ENCODE results near the gene PLK4.

DNA sequence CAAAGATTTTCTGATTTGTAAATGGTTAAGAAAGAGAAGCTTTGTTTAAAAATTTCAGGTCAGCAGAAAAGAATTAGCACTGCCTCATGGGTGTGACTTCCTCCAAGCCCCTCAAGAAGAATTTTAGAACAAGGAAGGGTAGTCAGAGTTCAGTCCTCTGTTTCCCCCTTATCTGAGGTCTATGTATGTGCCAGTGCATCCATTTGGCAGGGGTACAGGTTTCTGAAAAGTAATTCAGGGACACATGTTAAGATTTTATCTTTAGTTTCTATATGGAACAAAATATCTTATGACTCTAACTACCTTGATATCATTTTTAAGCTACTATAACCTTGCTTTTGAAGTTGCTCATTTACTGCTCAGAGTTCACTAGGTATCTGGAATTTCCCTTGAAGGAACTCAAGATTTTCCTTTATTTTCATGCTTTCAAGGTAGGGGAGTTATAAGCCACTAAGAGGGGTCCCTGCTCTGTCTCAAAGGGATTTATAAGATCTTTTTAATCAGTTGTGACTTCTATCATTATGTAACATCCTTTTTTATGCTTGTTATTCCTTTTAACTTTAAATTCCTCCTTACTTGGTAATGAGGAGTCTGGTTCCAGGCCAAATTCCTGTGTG lies 24.4 kb upstream of the PLK4 start:
- TF ChIP-seq POLR2AphosphoS5 (IDR thresholded peaks at IDR 0.05), result no peak
- TF ChIP-seq, protein P1, sequence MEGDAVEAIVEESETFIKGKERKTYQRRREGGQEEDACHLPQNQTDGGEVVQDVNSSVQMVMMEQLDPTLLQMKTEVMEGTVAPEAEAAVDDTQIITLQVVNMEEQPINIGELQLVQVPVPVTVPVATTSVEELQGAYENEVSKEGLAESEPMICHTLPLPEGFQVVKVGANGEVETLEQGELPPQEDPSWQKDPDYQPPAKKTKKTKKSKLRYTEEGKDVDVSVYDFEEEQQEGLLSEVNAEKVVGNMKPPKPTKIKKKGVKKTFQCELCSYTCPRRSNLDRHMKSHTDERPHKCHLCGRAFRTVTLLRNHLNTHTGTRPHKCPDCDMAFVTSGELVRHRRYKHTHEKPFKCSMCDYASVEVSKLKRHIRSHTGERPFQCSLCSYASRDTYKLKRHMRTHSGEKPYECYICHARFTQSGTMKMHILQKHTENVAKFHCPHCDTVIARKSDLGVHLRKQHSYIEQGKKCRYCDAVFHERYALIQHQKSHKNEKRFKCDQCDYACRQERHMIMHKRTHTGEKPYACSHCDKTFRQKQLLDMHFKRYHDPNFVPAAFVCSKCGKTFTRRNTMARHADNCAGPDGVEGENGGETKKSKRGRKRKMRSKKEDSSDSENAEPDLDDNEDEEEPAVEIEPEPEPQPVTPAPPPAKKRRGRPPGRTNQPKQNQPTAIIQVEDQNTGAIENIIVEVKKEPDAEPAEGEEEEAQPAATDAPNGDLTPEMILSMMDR (IDR thresholded peaks at IDR 0.05), result no peak
- TF ChIP-seq EP300 (IDR thresholded peaks at IDR 0.05), result no peak

Data from esophagus muscularis mucosa (tissue), 4 donors.